Neuronal stem cell (in vitro differentiated cells): ENCODE results near the gene CARD14.
A peak's percentile ranks its signal among the peaks of the same experiment; 100 is the strongest.
"Not testable (repeated sequence)": the region's sequence is repeated elsewhere in the genome, so short reads cannot be mapped to it uniquely, and the experiment has no call there.

Experiments
- DNase-seq: peaks from one replicate; pipeline ENCODE4 v3.0.0-alpha.2; 2013; ENCODE audit warnings: low spot score
- H2AFZ ChIP-seq: one replicate; pipeline ENCODE4 v1.6.1; 2013; ENCODE audit warnings: mild to moderate bottlenecking, low read length, inconsistent platforms
- H2AK5ac ChIP-seq: 2 replicates; pipeline ENCODE4 v1.6.1; 2013; ENCODE audit warnings: low read depth, mild to moderate bottlenecking, inconsistent platforms, low read length, moderate library complexity, mixed read lengths
- H2BK120ac ChIP-seq: 2 replicates; pipeline ENCODE4 v1.6.1; 2013; ENCODE audit warnings: low read depth, mild to moderate bottlenecking, inconsistent platforms, low read length, moderate library complexity, mixed read lengths
- H2BK12ac ChIP-seq: one replicate; pipeline ENCODE4 v1.6.1; 2013; ENCODE audit warnings: low read length, inconsistent platforms
- H2BK15ac ChIP-seq: 2 replicates; pipeline ENCODE4 v1.6.1; 2013; ENCODE audit warnings: mild to moderate bottlenecking, low read length, inconsistent platforms, mixed read lengths
- H2BK5ac ChIP-seq: one replicate; pipeline ENCODE4 v1.6.1; 2013; ENCODE audit warnings: inconsistent platforms, mild to moderate bottlenecking, low read length, moderate library complexity
- H3K14ac ChIP-seq: one replicate; pipeline ENCODE4 v1.6.1; 2013; ENCODE audit warnings: low read length, inconsistent platforms
- H3K18ac ChIP-seq: 2 replicates; pipeline ENCODE4 v1.6.1; 2013; ENCODE audit warnings: low read length, inconsistent platforms
- H3K23ac ChIP-seq: 2 replicates; pipeline ENCODE4 v1.6.1; 2013; ENCODE audit warnings: low read depth, mild to moderate bottlenecking, mixed read lengths, low read length, inconsistent platforms; ENCODE audit not compliant: poor library complexity
- H3K27ac ChIP-seq: replicated peaks from 3 replicates; pipeline ENCODE4 v1.5.1; 2013; ENCODE audit warnings: low read length, inconsistent platforms
- H3K27me3 ChIP-seq, 3 experiments: 2 replicates each; pipeline ENCODE4 v1.6.1; 2013; ENCODE audit warnings: low read length in 3 of 3, mild to moderate bottlenecking in 2 of 3, inconsistent platforms in 1 of 3, low read depth in 1 of 3, mixed read lengths in 1 of 3, moderate library complexity in 1 of 3; ENCODE audit not compliant: control insufficient read depth in 3 of 3, insufficient read depth in 3 of 3
- H3K36me3 ChIP-seq, 2 donors: replicated peaks in 1 of 2; 2 replicates each; pipeline ENCODE4 v1.6.1; 2013; ENCODE audit warnings: low read length in 2 of 2; ENCODE audit not compliant: control insufficient read depth in 2 of 2, insufficient read depth in 2 of 2
- H3K4ac ChIP-seq: 2 replicates; pipeline ENCODE4 v1.6.1; 2013; ENCODE audit warnings: inconsistent platforms, mild to moderate bottlenecking, low read length, moderate library complexity
- H3K4me1 ChIP-seq, 2 donors: 1 replicate in 1 of 2; 2 replicates in 1 of 2; pipeline ENCODE4 v1.6.1; 2013; ENCODE audit warnings: low read length in 2 of 2, low read depth in 1 of 2; ENCODE audit not compliant: control insufficient read depth in 2 of 2, insufficient read depth in 1 of 2
- H3K4me2 ChIP-seq: one replicate; pipeline ENCODE4 v1.6.1; 2013; ENCODE audit warnings: mild to moderate bottlenecking, low read length, inconsistent platforms; ENCODE audit not compliant: insufficient read depth, poor library complexity, severe bottlenecking
- H3K4me3 ChIP-seq, 2 donors: 2 replicates each; pipeline ENCODE4 v1.5.1; 2013; ENCODE audit warnings: low read length in 2 of 2, mild to moderate bottlenecking in 2 of 2, inconsistent platforms in 1 of 2, moderate library complexity in 1 of 2
- H3K79me1 ChIP-seq: one replicate; pipeline ENCODE4 v1.6.1; 2013; ENCODE audit warnings: low read depth, mild to moderate bottlenecking, inconsistent platforms, low read length, moderate library complexity
- H3K9ac ChIP-seq: one replicate; pipeline ENCODE4 v1.6.1; 2013; ENCODE audit warnings: mild to moderate bottlenecking, low read depth, low read length, inconsistent platforms; ENCODE audit not compliant: poor library complexity
- H3K9me3 ChIP-seq, 2 donors: replicated peaks in 1 of 2; 2 replicates each; pipeline versions ENCODE3 to v1.6.1; 2013; ENCODE audit warnings: low read length in 2 of 2, mild to moderate bottlenecking in 2 of 2, inconsistent platforms in 1 of 2, low read depth in 1 of 2, mixed read lengths in 1 of 2, moderate library complexity in 1 of 2; ENCODE audit not compliant: control insufficient read depth in 2 of 2, insufficient read depth in 1 of 2
- H4K8ac ChIP-seq: one replicate; pipeline ENCODE4 v1.6.1; 2013; ENCODE audit warnings: low read depth, mild to moderate bottlenecking, inconsistent platforms, low read length, moderate library complexity
- H4K91ac ChIP-seq: one replicate; pipeline ENCODE4 v1.6.1; 2013; ENCODE audit warnings: low read length, low read depth, mild to moderate bottlenecking, inconsistent platforms; ENCODE audit not compliant: poor library complexity
- WGBS, 2 donors: extraction: QIAGEN DNeasy Blood & Tissue Kit; methylation state at CpG; one replicate each; pipeline ENCODE4 v1.1.7; 2013; ENCODE audit warnings: missing lambda C conversion rate in 2 of 2, mixed read lengths in 1 of 2; ENCODE audit not compliant: insufficient read length in 2 of 2, insufficient replicate concordance in 1 of 2; ENCODE audit errors: extremely low coverage in 2 of 2; 5-methylcytosine and 5-hydroxymethylcytosine counted together

The CARD14 gene

DNA sequence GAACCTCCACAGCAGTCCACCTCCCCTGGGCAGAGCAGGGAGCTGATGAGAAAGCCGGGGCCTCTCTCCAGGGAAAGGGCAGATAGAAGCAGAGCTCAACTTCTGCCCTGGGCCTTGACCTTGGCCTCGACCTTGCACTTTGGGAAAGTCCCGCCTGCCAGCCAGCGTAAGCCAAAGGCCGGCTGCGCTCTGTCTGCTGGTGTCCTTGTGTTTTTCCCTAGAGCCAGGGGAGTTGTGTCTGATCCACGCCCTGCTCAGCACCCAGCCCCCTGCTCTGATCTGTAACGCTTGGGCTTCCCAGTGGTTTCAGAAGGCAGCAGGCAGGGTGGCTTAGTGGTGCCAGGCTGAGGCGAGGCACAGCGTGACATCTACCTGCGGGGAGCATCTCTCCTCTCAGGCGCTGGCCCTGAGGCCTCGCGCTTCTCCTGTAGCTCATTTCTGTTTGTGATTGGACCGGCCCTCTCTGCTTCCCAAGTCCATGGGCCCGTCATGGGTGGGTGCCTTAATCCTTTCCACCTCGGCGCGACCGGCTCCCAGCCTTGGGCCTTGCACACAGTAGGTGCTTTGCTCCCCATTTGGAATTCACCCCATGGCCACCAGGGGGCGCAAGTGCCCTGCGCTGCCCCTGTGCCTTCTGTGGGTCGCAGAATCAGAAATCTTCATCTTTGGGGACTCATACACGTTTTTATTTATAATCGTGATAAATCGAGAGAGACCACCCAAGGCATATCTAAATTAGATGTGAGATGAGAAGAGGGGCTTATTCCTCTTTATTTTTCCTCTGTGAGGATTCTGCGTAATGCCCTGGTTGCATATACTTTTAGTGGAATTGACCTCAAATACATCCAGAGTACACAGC, 26.1 kb downstream of the CARD14 start:
- Histone ChIP-seq H4K8ac (peak overlapping the region; percentile 65), H2BK120ac (peak overlapping the region; percentile 61), H2BK15ac (peak overlapping the region; percentile 85), H3K9me3 (no peaks in the 10 kb centered on the region), H3K4me2 (no peak overlapping the region), H3K14ac (peak overlapping the region; percentile 17), H3K27me3 (peaks cover 0 to 21% (median 0%) of the 10 kb centered on the region in 3 experiments), H3K18ac (no peak overlapping the region), H3K23ac (peak overlapping the region; percentile 89), H3K4ac (no peak overlapping the region), H2AFZ (no peak overlapping the region), H3K36me3 (no peaks in the 10 kb centered on the region), H2BK5ac (no peak overlapping the region), H2AK5ac (peak overlapping the region; percentile 84), H3K79me1 (no peaks in the 10 kb centered on the region), H3K27ac (no peak overlapping the region), H3K4me3 (no peak overlapping the region), H2BK12ac (peak overlapping the region; percentile 22), H4K91ac (no peak overlapping the region), H3K9ac (no peak overlapping the region), H3K4me1 (peaks cover 10 to 14% of the 10 kb centered on the region in 2 donors)
- no CpG with 5 or more reads among the region's 27 CpGs for WGBS, 2 donors
- no peak for DNase-seq

DNA sequence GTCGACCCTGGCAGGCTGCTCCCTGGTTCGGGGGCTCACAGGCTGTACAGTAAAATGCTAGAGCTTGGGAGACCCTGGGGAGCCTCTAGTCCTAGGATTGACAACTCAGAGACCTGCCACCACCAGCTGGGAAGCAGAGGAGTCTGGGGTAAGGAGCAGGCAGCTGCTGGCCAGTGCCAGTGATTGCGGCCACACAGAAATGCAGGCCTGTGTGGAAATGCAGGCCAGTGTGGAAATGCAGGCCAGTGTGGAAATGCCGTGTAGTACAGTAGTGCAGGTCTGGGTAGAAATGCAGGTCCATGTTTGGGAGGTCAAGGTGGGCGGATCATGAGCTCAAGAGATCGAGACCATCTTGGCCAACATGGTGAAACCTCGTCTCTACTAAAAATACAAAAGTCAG, 26.8 kb downstream of the CARD14 start:
- no peak overlapping the region for H3K4me3 ChIP-seq
- peak overlapping the region; percentile 16 for H2BK5ac ChIP-seq
- H2AFZ ChIP-seq = no peak overlapping the region
- H4K91ac ChIP-seq = no peak overlapping the region
- no peak for DNase-seq
- H3K9me3 ChIP-seq = no peaks in the 10 kb centered on the region
- H2BK12ac ChIP-seq = no peak overlapping the region
- H3K18ac ChIP-seq = peak overlapping the region; percentile 71
- no peak overlapping the region for H3K4ac ChIP-seq
- H3K36me3 ChIP-seq = no peaks in the 10 kb centered on the region
- H2BK120ac ChIP-seq = no peak overlapping the region
- peak overlapping the region; percentile 75 for H2AK5ac ChIP-seq
- no peak overlapping the region for H4K8ac ChIP-seq
- H3K4me2 ChIP-seq = no peak overlapping the region
- no CpG with 5 or more reads among the region's 7 CpGs for WGBS, 2 donors
- peak overlapping the region; percentile 71 for H3K14ac ChIP-seq
- H2BK15ac ChIP-seq = peak overlapping the region; percentile 85
- no peak overlapping the region for H3K27ac ChIP-seq
- H3K23ac ChIP-seq = peak overlapping the region; percentile 68
- H3K79me1 ChIP-seq = no peaks in the 10 kb centered on the region
- no peak overlapping the region for H3K9ac ChIP-seq
- H3K4me1 ChIP-seq = peaks cover 8 to 10% of the 10 kb centered on the region in 2 donors
- H3K27me3 ChIP-seq = peaks cover 0 to 18% (median 0%) of the 10 kb centered on the region in 3 experiments

DNA sequence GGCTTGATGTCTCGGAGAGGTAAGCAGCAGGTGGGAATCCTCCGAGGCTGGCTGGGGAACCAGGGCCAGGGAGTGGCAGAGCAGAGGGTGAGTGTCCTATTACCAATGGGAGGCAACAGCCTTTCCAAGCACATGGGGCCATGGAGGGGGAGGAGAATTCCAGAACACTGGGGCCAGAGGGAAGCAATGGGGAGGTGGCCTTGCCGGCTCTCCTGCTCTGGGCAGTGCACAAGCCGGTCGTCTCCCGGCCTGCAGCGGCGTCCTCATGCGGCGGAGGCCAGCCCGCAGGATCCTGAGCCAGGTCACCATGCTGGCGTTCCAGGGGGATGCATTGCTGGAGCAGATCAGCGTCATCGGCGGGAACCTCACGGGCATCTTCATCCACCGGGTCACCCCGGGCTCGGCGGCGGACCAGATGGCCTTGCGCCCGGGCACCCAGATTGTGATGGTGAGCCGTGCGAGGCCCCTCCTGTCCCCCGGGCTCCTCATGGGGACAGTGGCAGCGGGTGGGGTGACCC, 28.4 kb downstream of the CARD14 start:
- H3K4ac ChIP-seq = peak overlapping the region; percentile 85
- no CpG with 5 or more reads among the region's 27 CpGs for WGBS, 2 donors
- no peak overlapping the region for H4K91ac ChIP-seq
- peak overlapping the region; percentile 80 for H3K18ac ChIP-seq
- H3K23ac ChIP-seq = peak overlapping the region; percentile 35
- peak overlapping the region; percentile 89 for H2AK5ac ChIP-seq
- DNase-seq = no peak
- H2BK15ac ChIP-seq = no peak overlapping the region
- no peak overlapping the region for H4K8ac ChIP-seq
- no peak overlapping the region for H3K27ac ChIP-seq
- no peaks in the 10 kb centered on the region for H3K79me1 ChIP-seq
- H3K14ac ChIP-seq = no peak overlapping the region
- H2BK12ac ChIP-seq = peak overlapping the region; percentile 31
- peak overlapping the region; percentile 31 for H2AFZ ChIP-seq
- no peaks in the 10 kb centered on the region for H3K9me3 ChIP-seq
- H2BK5ac ChIP-seq = no peak overlapping the region
- no peak overlapping the region for H3K4me2 ChIP-seq
- no peak overlapping the region for H3K9ac ChIP-seq
- H3K36me3 ChIP-seq = no peaks in the 10 kb centered on the region
- no peak overlapping the region for H3K4me3 ChIP-seq
- peaks cover 0 to 6% of the 10 kb centered on the region in 2 donors for H3K4me1 ChIP-seq
- H3K27me3 ChIP-seq = peaks cover 0 to 9% (median 0%) of the 10 kb centered on the region in 3 experiments
- no peak overlapping the region for H2BK120ac ChIP-seq

DNA sequence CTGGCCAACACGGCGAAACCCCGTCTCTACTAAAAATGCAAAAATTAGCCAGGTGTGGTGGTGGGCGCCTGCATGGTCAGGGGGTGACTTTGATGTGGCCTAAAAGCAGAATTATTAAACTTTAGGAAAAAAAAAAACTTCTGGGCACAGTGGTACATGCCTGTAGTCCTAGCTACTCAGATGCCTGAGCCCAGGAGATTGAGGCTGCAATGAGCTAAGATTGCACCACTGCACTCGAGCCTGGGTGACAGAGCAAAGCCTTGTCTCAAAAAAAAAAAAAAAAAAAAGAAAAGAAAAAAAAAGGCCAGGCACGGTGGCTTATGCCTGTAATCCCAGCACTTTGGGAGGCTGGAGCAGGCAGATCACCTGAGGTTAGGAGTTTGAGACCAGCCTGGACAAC, 29.5 kb downstream of the CARD14 start:
- H2BK15ac ChIP-seq = not testable (repeated sequence)
- WGBS, 2 donors = no CpG with 5 or more reads among the region's 6 CpGs

More for the DNA sequence above, 29.5 kb downstream of the CARD14 start:
- not testable (repeated sequence) for H2AFZ ChIP-seq, H4K91ac ChIP-seq, H3K27ac ChIP-seq, H3K27me3 ChIP-seq, H3K4me2 ChIP-seq, H4K8ac ChIP-seq, H2BK5ac ChIP-seq, H3K23ac ChIP-seq, H2AK5ac ChIP-seq, H3K18ac ChIP-seq, H2BK12ac ChIP-seq, H3K9ac ChIP-seq, H3K4me3 ChIP-seq, H3K9me3 ChIP-seq, H3K4me1 ChIP-seq, H3K36me3 ChIP-seq, H3K79me1 ChIP-seq, H3K14ac ChIP-seq, H2BK120ac ChIP-seq, H3K4ac ChIP-seq, DNase-seq
